Right ventricle myocardium superior (tissue), 1 donor: ENCODE results near the gene FNDC1. TPM values are rescaled to one million over a fixed set of nuclear protein-coding genes. Genes with fewer than 3 reads are reported as not detected.
A peak's percentile ranks its signal among the peaks of the same experiment; 100 is the strongest.

ENCODE experiments used
- ATAC-seq: fragments of 200-7000 bp; cut with Tn5 transposase; one replicate; pipeline ENCODE4 v1.9.1; 2020; ENCODE audit warnings: mild to moderate bottlenecking; ENCODE audit not compliant: poor library complexity
- DNase-seq: peaks from one replicate; pipeline ENCODE4 v3.0.0-alpha.2; 2020
- intact Hi-C: fragments of 100-400 bp; cut with DNase I; formaldehyde crosslinking; loops from one replicate; pipeline ENCODE4 v1.11.2; 2022
- total RNA-seq: library from RNA; stranded (reverse); fragmentation: NEBNext Ultra II Directional; extraction: Animal tissue kit (Norgen Biotek cat#: 25700); gene quantifications from one replicate; pipeline ENCODE4 v1.2.1, GENCODE V29; 2021
- donor health status: DM: no; HTN: yes; CAD: no; lungs with severe emphysema.

Gene FNDC1
- total RNA-seq, 1 donor from 2014 or later: 1.2 TPM

- ATAC-seq (no peak), DNase-seq (no peak)
- intact Hi-C loops: no loop called here
Measured at GRCh38 chr6:159234102-159234553, 64.9 kb downstream of the FNDC1 start.

- intact Hi-C loops: no loop called here
Measured at GRCh38 chr6:159238920-159239558, 69.8 kb downstream of the FNDC1 start.

GRCh38 chr6:159249128-159249527 is 79.9 kb downstream of the FNDC1 start:
- ATAC-seq (peak; percentile 91), DNase-seq (no peak)
- intact Hi-C loops: no loop called here

More at GRCh38 chr6:159238920-159239558, 69.8 kb downstream of the FNDC1 start:
- no peak for ATAC-seq
- DNase-seq: no peak

GRCh38 chr6:159249752-159250151 is 80.6 kb downstream of the FNDC1 start:
- ATAC-seq: peak; percentile 44

GRCh38 chr6:159250633-159251032 is 81.4 kb downstream of the FNDC1 start:
- ATAC-seq (no peak), DNase-seq (no peak)
- intact Hi-C loops: no loop called here

More at GRCh38 chr6:159249752-159250151, 80.6 kb downstream of the FNDC1 start:
- DNase-seq: no peak
- intact Hi-C loops: no loop called here

GRCh38 chr6:159252955-159253508 is 83.8 kb downstream of the FNDC1 start:
- ATAC-seq (peak; percentile 66), DNase-seq (no peak)
- intact Hi-C loops: no loop called here

- DNase-seq (no peak), ATAC-seq (no peak)
- intact Hi-C loops: no loop called here
Measured at GRCh38 chr6:159254186-159254585, 85.0 kb downstream of the FNDC1 start.

- DNase-seq (no peak), ATAC-seq (no peak)
- intact Hi-C loops: no loop called here
Measured at GRCh38 chr6:159255434-159255951, 86.3 kb downstream of the FNDC1 start.

GRCh38 chr6:159256128-159256527 is 86.9 kb downstream of the FNDC1 start:
- DNase-seq: no peak
- no peak for ATAC-seq
- intact Hi-C loops: no loop called here

- DNase-seq: no peak
- no peak for ATAC-seq
- intact Hi-C loops: no loop called here
Measured at GRCh38 chr6:159257846-159258245, 88.6 kb downstream of the FNDC1 start.

- ATAC-seq: no peak
- DNase-seq: no peak
- intact Hi-C loops: no loop called here
Measured at GRCh38 chr6:159259441-159260125, 90.4 kb downstream of the FNDC1 start.

GRCh38 chr6:159260208-159260607 is 91.0 kb downstream of the FNDC1 start:
- ATAC-seq: no peak
- intact Hi-C loops: no loop called here

GRCh38 chr6:159261995-159262394 is 92.8 kb downstream of the FNDC1 start:
- intact Hi-C loops: no loop called here
- no peak for DNase-seq
- no peak for ATAC-seq

More at GRCh38 chr6:159260208-159260607, 91.0 kb downstream of the FNDC1 start:
- DNase-seq: no peak

GRCh38 chr6:159262586-159262985 is 93.4 kb downstream of the FNDC1 start:
- no peak for ATAC-seq
- DNase-seq: no peak
- intact Hi-C loops: no loop called here

GRCh38 chr6:159267165-159267564 is 98.0 kb downstream of the FNDC1 start:
- ATAC-seq (no peak), DNase-seq (no peak)
- intact Hi-C loops: no loop called here

GRCh38 chr6:159268511-159268910 is 99.3 kb downstream of the FNDC1 start:
- ATAC-seq: no peak
- intact Hi-C loops: no loop called here
- DNase-seq: no peak

- DNase-seq: no peak
- ATAC-seq: no peak
Measured at GRCh38 chr6:159271257-159271656, 102.1 kb downstream of the FNDC1 start.

GRCh38 chr6:159278626-159279025 is 109.4 kb downstream of the FNDC1 start:
- DNase-seq (no peak), ATAC-seq (no peak)
- intact Hi-C loops: no loop called here

More at GRCh38 chr6:159271257-159271656, 102.1 kb downstream of the FNDC1 start:
- intact Hi-C loops: no loop called here

GRCh38 chr6:159279790-159280277 is 110.6 kb downstream of the FNDC1 start:
- ATAC-seq: no peak
- intact Hi-C loops: no loop called here
- DNase-seq: no peak

- intact Hi-C loops: no loop called here
- ATAC-seq (no peak), DNase-seq (no peak)
Measured at GRCh38 chr6:159282421-159282820, 113.2 kb downstream of the FNDC1 start.
